Ascending aorta (tissue), 2 donors: Measurements from ENCODE around the gene TMEM259. TPM values are rescaled to one million over a fixed set of nuclear protein-coding genes. Genes with fewer than 3 reads are reported as not detected.

Source experiments
- DNase-seq, 2 donors: peaks; one replicate each; pipeline ENCODE4 v3.0.0-alpha.2; 2019; ENCODE audit warnings: low spot score in 2 of 2
- H3K27ac ChIP-seq, 2 donors: fragments of 200-600 bp; sonication (generic); one replicate each; pipeline ENCODE4 v1.5.1; 2016 to 2017; ENCODE audit warnings: mild to moderate bottlenecking in 1 of 2
- H3K27me3 ChIP-seq: fragments of 200-600 bp; sonication (generic); one replicate; pipeline ENCODE4 v1.5.1; 2017
- H3K36me3 ChIP-seq, 2 donors: fragments of 200-600 bp; sonication (generic); one replicate each; pipeline ENCODE4 v1.5.1; 2016
- H3K4me1 ChIP-seq, 2 donors: fragments of 200-600 bp; sonication (generic); one replicate each; pipeline ENCODE4 v1.5.1; 2016 to 2017; ENCODE audit warnings: mild to moderate bottlenecking in 1 of 2
- H3K4me3 ChIP-seq, 2 donors: fragments of 200-600 bp; sonication (generic); one replicate each; pipeline ENCODE4 v1.5.1; 2016 to 2017; ENCODE audit warnings: mild to moderate bottlenecking in 1 of 2
- H3K9me3 ChIP-seq, 2 donors: fragments of 200-600 bp; sonication (generic); one replicate each; pipeline ENCODE4 v1.5.1; 2016
- CTCF ChIP-seq, 3 experiments: fragments of 200-600 bp in 2 of 3; fragments of 450-650 bp in 1 of 3; sonication (generic) in 2 of 3; IDR thresholded peaks; one replicate each; pipeline ENCODE4 v1.5.1; 2016 to 2019; ENCODE audit warnings: antibody characterized with exemption in 3 of 3, mild to moderate bottlenecking in 1 of 3, moderate library complexity in 1 of 3
- intact Hi-C: fragments of 100-400 bp; cut with DNase I; formaldehyde crosslinking; loops from one replicate; pipeline ENCODE4 v1.15.1; 2023
- total RNA-seq: library from RNA; depleted of rRNA; stranded (reverse); fragments of >200 nt; gene quantifications from one replicate; pipeline ENCODE4 v1.1.0, GENCODE V29; 2016

TMEM259 gene
- 452 TPM for total RNA-seq

- intact Hi-C loops, result loop anchor here (1.0 kb wide), 2 partner anchors 37 to 81 kb away; partner anchors contain the start of gene WDR18
- peak within 1 kb of the TSS; percentile 93 to 94 for H3K4me3 ChIP-seq
Measured at GRCh38 chr19:1020868-1021425, at the start of gene TMEM259. TSS of gene TMEM259 (minus strand) at chr19:1021123. CDS start at chr19:1020996, 127 bp downstream.

GRCh38 chr19:1070576-1070930 is 49.6 kb upstream of the TMEM259 start:
- Histone ChIP-seq H3K27ac (no peak overlapping the region), H3K27me3 (peaks cover 21% of the 10 kb centered on the region), H3K9me3 (no peaks in the 10 kb centered on the region), H3K36me3 (no peaks in the 10 kb centered on the region), H3K4me1 (peaks cover 8 to 14% of the 10 kb centered on the region in 2 donors), H3K4me3 (no peak overlapping the region)
- TF ChIP-seq CTCF (IDR thresholded peaks at IDR 0.05), result no peak
- no peak for DNase-seq
- intact Hi-C loops, result no loop called here

More at GRCh38 chr19:1020868-1021425, at the start of gene TMEM259:
- H3K27ac ChIP-seq, result peak within 1 kb of the TSS; percentile 93 to 95
- H3K36me3 ChIP-seq, result no peaks in the 10 kb centered on the region
- DNase-seq, result peak; percentile 87 to 98
- peaks cover 39 to 50% of the 10 kb centered on the region in 2 donors for H3K4me1 ChIP-seq
- no peaks in the 10 kb centered on the region for H3K9me3 ChIP-seq
- no peaks in the 10 kb centered on the region for H3K27me3 ChIP-seq
- TF ChIP-seq CTCF (IDR thresholded peaks at IDR 0.05), result no peak

GRCh38 chr19:1069009-1069779 is 48.3 kb upstream of the TMEM259 start:
- Histone ChIP-seq H3K4me3 (peak overlapping the region in 1 of 2 donors; percentile 56), H3K9me3 (no peaks in the 10 kb centered on the region), H3K27me3 (peaks cover 21% of the 10 kb centered on the region), H3K4me1 (peaks cover 8 to 24% of the 10 kb centered on the region in 2 donors), H3K27ac (peak overlapping the region in 1 of 2 donors; percentile 37), H3K36me3 (no peaks in the 10 kb centered on the region)
- intact Hi-C loops, result no loop called here
- peak; percentile 55 to 86 for DNase-seq
- no peak for TF ChIP-seq CTCF (IDR thresholded peaks at IDR 0.05)

GRCh38 chr19:1068009-1069001 is 47.4 kb upstream of the TMEM259 start:
- Histone ChIP-seq H3K9me3 (no peaks in the 10 kb centered on the region), H3K36me3 (no peaks in the 10 kb centered on the region), H3K4me3 (peak overlapping the region; percentile 55 to 56), H3K27ac (peak overlapping the region; percentile 14 to 37), H3K4me1 (peaks cover 8 to 24% of the 10 kb centered on the region in 2 donors), H3K27me3 (peaks cover 21% of the 10 kb centered on the region)
- no peak for TF ChIP-seq CTCF (IDR thresholded peaks at IDR 0.05)
- no peak for DNase-seq
- intact Hi-C loops, result no loop called here

- H3K4me3 ChIP-seq, result peak overlapping the region; percentile 55 to 56
- peaks cover 21% of the 10 kb centered on the region for H3K27me3 ChIP-seq
- H3K27ac ChIP-seq, result peak overlapping the region; percentile 14 to 37
- no peaks in the 10 kb centered on the region for H3K36me3 ChIP-seq
- intact Hi-C loops, result no loop called here
- DNase-seq, result no peak
- no peaks in the 10 kb centered on the region for H3K9me3 ChIP-seq
- no peak for TF ChIP-seq CTCF (IDR thresholded peaks at IDR 0.05)
- peaks cover 8 to 24% of the 10 kb centered on the region in 2 donors for H3K4me1 ChIP-seq
Measured at GRCh38 chr19:1067341-1067957, 46.5 kb upstream of the TMEM259 start.
